ENCODE results near the gene CCDC149. TPM values are rescaled to one million over a fixed set of nuclear protein-coding genes. Genes with fewer than 3 reads are reported as not detected.

The CCDC149 gene
- total and polyA plus RNA-seq, 2 experiments from 2014 or later, result 12.3 to 13.3 TPM

DNA sequence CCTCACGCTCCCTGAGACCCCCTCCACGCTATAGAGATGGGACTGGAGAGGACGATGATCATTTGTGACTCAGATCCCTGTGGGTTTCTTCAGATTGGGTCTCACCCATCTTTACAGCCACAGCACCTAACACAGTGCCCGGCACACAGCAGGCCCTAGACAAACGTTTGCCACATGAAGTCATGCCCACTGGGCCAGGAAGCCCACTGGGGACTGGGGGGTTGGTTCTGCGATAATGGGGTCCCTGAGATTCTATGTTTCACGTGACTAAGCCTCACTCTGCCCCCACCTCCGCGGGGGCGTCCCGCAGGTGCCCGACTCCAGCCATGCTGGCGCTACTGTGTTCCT is 113.7 kb downstream of the CCDC149 start:
- no peak for DNase-seq (ENCODE audit: low spot score)
- H3K4me3 ChIP-seq, result no peak overlapping the region
- TF ChIP-seq EZH2phosphoT487 (IDR thresholded peaks at IDR 0.05; ENCODE audit: low read depth, severe bottlenecking, unreplicated experiment) (no peak), EZH2 (IDR thresholded peaks at IDR 0.05; ENCODE audit: borderline replicate concordance) (no peak)
- TF ChIP-seq, protein P1, sequence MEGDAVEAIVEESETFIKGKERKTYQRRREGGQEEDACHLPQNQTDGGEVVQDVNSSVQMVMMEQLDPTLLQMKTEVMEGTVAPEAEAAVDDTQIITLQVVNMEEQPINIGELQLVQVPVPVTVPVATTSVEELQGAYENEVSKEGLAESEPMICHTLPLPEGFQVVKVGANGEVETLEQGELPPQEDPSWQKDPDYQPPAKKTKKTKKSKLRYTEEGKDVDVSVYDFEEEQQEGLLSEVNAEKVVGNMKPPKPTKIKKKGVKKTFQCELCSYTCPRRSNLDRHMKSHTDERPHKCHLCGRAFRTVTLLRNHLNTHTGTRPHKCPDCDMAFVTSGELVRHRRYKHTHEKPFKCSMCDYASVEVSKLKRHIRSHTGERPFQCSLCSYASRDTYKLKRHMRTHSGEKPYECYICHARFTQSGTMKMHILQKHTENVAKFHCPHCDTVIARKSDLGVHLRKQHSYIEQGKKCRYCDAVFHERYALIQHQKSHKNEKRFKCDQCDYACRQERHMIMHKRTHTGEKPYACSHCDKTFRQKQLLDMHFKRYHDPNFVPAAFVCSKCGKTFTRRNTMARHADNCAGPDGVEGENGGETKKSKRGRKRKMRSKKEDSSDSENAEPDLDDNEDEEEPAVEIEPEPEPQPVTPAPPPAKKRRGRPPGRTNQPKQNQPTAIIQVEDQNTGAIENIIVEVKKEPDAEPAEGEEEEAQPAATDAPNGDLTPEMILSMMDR (IDR thresholded peaks at IDR 0.05; ENCODE audit: poor library complexity), result no peak
- H3K79me2 ChIP-seq, result no peaks in the 10 kb centered on the region
- H3K27me3 ChIP-seq, result peaks cover 50% of the 10 kb centered on the region
- H4K20me1 ChIP-seq (ENCODE audit: insufficient read depth, poor library complexity, severe bottlenecking), result no peaks in the 10 kb centered on the region
- WGBS (ENCODE audit: low lambda C conversion rate, missing lambda C conversion rate), result 87% methylated on average over 13 of the region's 13 CpGs
- H3K9me2 ChIP-seq (replicated peaks; ENCODE audit: insufficient read depth), result no peaks in the 10 kb centered on the region
- H3K36me3 ChIP-seq (replicated peaks; ENCODE audit: insufficient read depth, low read depth), result no peaks in the 10 kb centered on the region
- H2AFZ ChIP-seq, result no peak overlapping the region
- no peaks in the 10 kb centered on the region for H3K9me3 ChIP-seq (ENCODE audit: low read depth)
- H3K27ac ChIP-seq, result no peak overlapping the region
- peaks cover 14% of the 10 kb centered on the region for H3K4me1 ChIP-seq (ENCODE audit: insufficient read depth)
- H3K4me2 ChIP-seq, result no peak overlapping the region

DNA sequence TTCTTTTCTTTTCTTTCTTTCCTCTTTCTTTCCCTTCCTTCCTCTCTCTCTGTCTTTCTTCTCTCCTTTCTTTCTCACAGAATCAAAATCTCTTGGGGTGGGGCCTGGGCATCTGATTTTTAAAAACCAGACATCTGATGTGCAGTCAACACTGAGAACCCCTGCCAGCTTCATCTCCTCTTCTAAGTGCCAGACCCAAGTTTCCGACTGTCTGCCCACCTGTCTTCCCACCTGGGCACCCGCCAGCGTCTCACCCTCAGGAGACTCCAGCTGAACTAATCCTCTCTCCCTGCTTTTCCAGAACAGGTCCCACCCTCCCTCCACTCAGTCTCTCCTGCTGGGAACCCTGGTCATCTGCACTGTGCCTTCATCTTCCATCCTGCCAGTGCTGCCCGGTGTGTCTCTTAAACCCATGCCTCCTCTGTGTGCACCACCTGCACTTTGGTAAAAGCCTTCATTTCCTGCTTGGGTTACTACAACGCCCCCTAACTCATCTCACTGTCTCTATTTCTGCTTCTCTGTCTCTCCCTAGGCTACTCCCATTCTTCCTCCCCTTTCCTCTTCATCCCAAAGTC is 114.7 kb downstream of the CCDC149 start:
- peaks cover 50% of the 10 kb centered on the region for H3K27me3 ChIP-seq
- no peaks in the 10 kb centered on the region for H3K79me2 ChIP-seq
- no peak overlapping the region for H3K4me2 ChIP-seq
- H3K4me1 ChIP-seq (ENCODE audit: insufficient read depth), result peaks cover 14% of the 10 kb centered on the region
- no peaks in the 10 kb centered on the region for H3K36me3 ChIP-seq (replicated peaks; ENCODE audit: insufficient read depth, low read depth)
- 75% methylated on average over 5 of the region's 5 CpGs for WGBS (ENCODE audit: low lambda C conversion rate, missing lambda C conversion rate)
- no peaks in the 10 kb centered on the region for H3K9me3 ChIP-seq (ENCODE audit: low read depth)
- no peak overlapping the region for H2AFZ ChIP-seq
- no peak overlapping the region for H3K4me3 ChIP-seq
- no peak for DNase-seq (ENCODE audit: low spot score)
- no peaks in the 10 kb centered on the region for H4K20me1 ChIP-seq (ENCODE audit: insufficient read depth, poor library complexity, severe bottlenecking)
- no peak overlapping the region for H3K27ac ChIP-seq
- TF ChIP-seq, protein P1 (IDR thresholded peaks at IDR 0.05; ENCODE audit: poor library complexity), result no peak
- TF ChIP-seq EZH2phosphoT487 (IDR thresholded peaks at IDR 0.05; ENCODE audit: low read depth, severe bottlenecking, unreplicated experiment) (no peak), EZH2 (IDR thresholded peaks at IDR 0.05; ENCODE audit: borderline replicate concordance) (no peak)
- no peaks in the 10 kb centered on the region for H3K9me2 ChIP-seq (replicated peaks; ENCODE audit: insufficient read depth)

DNA sequence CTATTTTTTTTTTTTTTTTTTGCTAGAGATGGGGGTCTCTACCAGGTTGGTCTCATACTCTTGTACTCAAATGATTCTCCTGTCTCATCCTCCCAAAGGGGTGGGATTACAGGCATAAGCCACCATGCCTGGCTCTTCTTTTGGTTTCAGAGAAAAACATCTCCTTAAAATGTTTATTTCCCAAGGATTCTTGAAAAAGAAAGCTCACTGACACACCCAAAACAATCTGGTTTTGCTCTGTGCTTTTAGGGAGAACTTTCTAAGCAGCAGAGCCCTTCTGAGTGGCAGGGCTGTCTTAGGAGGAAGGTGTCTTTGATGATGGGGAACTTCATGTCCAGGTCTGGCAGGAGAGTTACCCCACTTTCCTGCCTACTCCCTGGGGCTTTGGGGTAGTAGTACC is 116.2 kb downstream of the CCDC149 start:
- H3K9me2 ChIP-seq (replicated peaks; ENCODE audit: insufficient read depth), result no peaks in the 10 kb centered on the region
- TF ChIP-seq EZH2 (IDR thresholded peaks at IDR 0.05; ENCODE audit: borderline replicate concordance) (no peak), EZH2phosphoT487 (IDR thresholded peaks at IDR 0.05; ENCODE audit: low read depth, severe bottlenecking, unreplicated experiment) (no peak)
- TF ChIP-seq, protein P1 (IDR thresholded peaks at IDR 0.05; ENCODE audit: poor library complexity), result no peak
- H3K27ac ChIP-seq, result no peak overlapping the region
- H2AFZ ChIP-seq, result no peak overlapping the region
- DNase-seq (ENCODE audit: low spot score), result no peak
- H3K36me3 ChIP-seq (replicated peaks; ENCODE audit: insufficient read depth, low read depth), result no peaks in the 10 kb centered on the region
- H3K4me2 ChIP-seq, result no peak overlapping the region
- peaks cover 18% of the 10 kb centered on the region for H3K4me1 ChIP-seq (ENCODE audit: insufficient read depth)
- H3K27me3 ChIP-seq, result peaks cover 37% of the 10 kb centered on the region
- H3K9me3 ChIP-seq (ENCODE audit: low read depth), result no peaks in the 10 kb centered on the region
- H3K4me3 ChIP-seq, result no peak overlapping the region
- H3K79me2 ChIP-seq, result no peaks in the 10 kb centered on the region
- H4K20me1 ChIP-seq (ENCODE audit: insufficient read depth, poor library complexity, severe bottlenecking), result no peaks in the 10 kb centered on the region
